Measurements from ENCODE around the gene EXOC4.

- TF ChIP-seq CTCF (IDR thresholded peaks at IDR 0.05), result no peak
- TF ChIP-seq POLR2AphosphoS5 (IDR thresholded peaks at IDR 0.05), result no peak
Measured at GRCh38 chr7:133801341-133801740, 548.5 kb downstream of the EXOC4 start.
